ENCODE measurements around the gene HYKK.
"Not testable (repeated sequence)": the region's sequence is repeated elsewhere in the genome, so short reads cannot be mapped to it uniquely, and the experiment has no call there.

HYKK gene

GRCh38 chr15:78540871-78541743 is 33.7 kb downstream of the HYKK start:
- no peak for DNase-seq

- no peak for DNase-seq
These were observed 34.3 kb downstream of the HYKK start for GRCh38 chr15:78541744-78542034.

- no peak for DNase-seq
These were observed 35.3 kb downstream of the HYKK start for GRCh38 chr15:78542647-78543046.

- no peak for DNase-seq
These were observed 42.8 kb downstream of the HYKK start for GRCh38 chr15:78550194-78550593.

- DNase-seq = no peak
These were observed 43.4 kb downstream of the HYKK start for GRCh38 chr15:78550815-78551214.

GRCh38 chr15:78551902-78552301 is 44.5 kb downstream of the HYKK start:
- no peak for DNase-seq

- DNase-seq = no peak
These were observed 45.2 kb downstream of the HYKK start for GRCh38 chr15:78552597-78552996.

- not testable (repeated sequence) for DNase-seq
These were observed 52.8 kb downstream of the HYKK start for GRCh38 chr15:78560201-78560600.

GRCh38 chr15:78561490-78561889 is 54.1 kb downstream of the HYKK start:
- no peak for DNase-seq

- DNase-seq = no peak
These were observed 55.7 kb downstream of the HYKK start for GRCh38 chr15:78563092-78563491.

GRCh38 chr15:78564743-78565096 is 57.3 kb downstream of the HYKK start:
- DNase-seq = no peak

GRCh38 chr15:78565097-78565950 is 57.9 kb downstream of the HYKK start, which contains the start of gene CHRNA5:
Gene CHRNA5 (plus strand): TSS chr15:78565520. CDS start chr15:78565720, 200 bp downstream.
- peak; percentile 77 for DNase-seq

GRCh38 chr15:78565951-78566774 is 58.8 kb downstream of the HYKK start:
- DNase-seq = peak; percentile 6

- DNase-seq = no peak
These were observed 60.2 kb downstream of the HYKK start for GRCh38 chr15:78567531-78567930.

GRCh38 chr15:78570710-78571109 is 63.3 kb downstream of the HYKK start:
- no peak for DNase-seq

GRCh38 chr15:78571382-78571781 is 64.0 kb downstream of the HYKK start:
- DNase-seq = no peak

- DNase-seq = no peak
These were observed 66.0 kb downstream of the HYKK start for GRCh38 chr15:78573416-78573815.

GRCh38 chr15:78574944-78575343 is 67.6 kb downstream of the HYKK start:
- DNase-seq = no peak

Measured in NCI-H1417 treated with DMSO at 0.1 percent for 48 hours (cell line).